H9 (cell line): ENCODE results near the gene HTR3A. TPM values are rescaled to one million over a fixed set of nuclear protein-coding genes. Genes with fewer than 3 reads are reported as not detected.

ENCODE experiments used
- DNase-seq: peaks from one replicate; pipeline ENCODE4 v3.0.0-alpha.2; 2017
- H2AFZ ChIP-seq: one replicate; pipeline ENCODE4 v1.6.1; 2013; ENCODE audit warnings: mild to moderate bottlenecking, low read length, control low read depth, moderate library complexity
- H2AK5ac ChIP-seq: 2 replicates; pipeline ENCODE4 v1.6.1; 2013; ENCODE audit warnings: low read length, control low read depth, mixed read lengths; ENCODE audit not compliant: insufficient read length
- H2BK120ac ChIP-seq: one replicate; pipeline ENCODE4 v1.6.1; 2013; ENCODE audit warnings: low read depth, mild to moderate bottlenecking, low read length, control low read depth, inconsistent platforms; ENCODE audit not compliant: poor library complexity, severe bottlenecking
- H2BK12ac ChIP-seq: 2 replicates; pipeline ENCODE4 v1.6.1; 2013; ENCODE audit warnings: low read length, control low read depth, mixed read lengths, low read depth; ENCODE audit not compliant: insufficient read length
- H2BK15ac ChIP-seq: 2 replicates; pipeline ENCODE4 v1.6.1; 2013; ENCODE audit warnings: low read depth, low read length, control low read depth
- H2BK20ac ChIP-seq: one replicate; pipeline ENCODE4 v1.6.1; 2013; ENCODE audit warnings: low read depth, mild to moderate bottlenecking, low read length, control low read depth, inconsistent platforms; ENCODE audit not compliant: poor library complexity, severe bottlenecking
- H2BK5ac ChIP-seq: 2 replicates; pipeline ENCODE4 v1.6.1; 2013; ENCODE audit warnings: low read length, control low read depth, mixed read lengths; ENCODE audit not compliant: insufficient read length
- H3K14ac ChIP-seq: 2 replicates; pipeline ENCODE4 v1.6.1; 2013; ENCODE audit warnings: low read length, control low read depth; ENCODE audit not compliant: insufficient read depth
- H3K18ac ChIP-seq: 2 replicates; pipeline ENCODE4 v1.6.1; 2013; ENCODE audit warnings: low read depth, mild to moderate bottlenecking, mixed read lengths, low read length, control low read depth; ENCODE audit not compliant: insufficient read length
- H3K23ac ChIP-seq: 2 replicates; pipeline ENCODE4 v1.6.1; 2013; ENCODE audit warnings: low read length, control low read depth, mixed read lengths, low read depth; ENCODE audit not compliant: insufficient read length
- H3K23me2 ChIP-seq: 2 replicates; pipeline ENCODE4 v1.6.1; 2013; ENCODE audit warnings: low read depth, mild to moderate bottlenecking, mixed read lengths, low read length, control low read depth; ENCODE audit not compliant: insufficient read length, poor library complexity, severe bottlenecking
- H3K27ac ChIP-seq: 2 replicates; pipeline ENCODE4 v1.5.1; 2013; ENCODE audit warnings: low read length, control low read depth, mixed read lengths, low read depth; ENCODE audit not compliant: insufficient read length
- H3K27me3 ChIP-seq: 2 replicates; pipeline ENCODE4 v1.6.1; 2013; ENCODE audit warnings: low read length, control low read depth, inconsistent platforms; ENCODE audit not compliant: insufficient read depth
- H3K4ac ChIP-seq: 2 replicates; pipeline ENCODE4 v1.6.1; 2013; ENCODE audit warnings: low read depth, mild to moderate bottlenecking, control low read depth, inconsistent platforms, low read length, moderate library complexity
- H3K4me1 ChIP-seq: 2 replicates; pipeline ENCODE4 v1.6.1; 2013; ENCODE audit warnings: low read length, control low read depth, inconsistent platforms; ENCODE audit not compliant: insufficient read depth
- H3K4me2 ChIP-seq: 2 replicates; pipeline ENCODE4 v1.6.1; 2013; ENCODE audit warnings: low read length, control low read depth, mixed read lengths; ENCODE audit not compliant: insufficient read length, insufficient read depth
- H3K56ac ChIP-seq: 2 replicates; pipeline ENCODE4 v1.6.1; 2013; ENCODE audit warnings: low read depth, mild to moderate bottlenecking, mixed read lengths, low read length, control low read depth; ENCODE audit not compliant: insufficient read length
- H3K79me1 ChIP-seq: 2 replicates; pipeline ENCODE4 v1.6.1; 2013; ENCODE audit warnings: low read depth, mild to moderate bottlenecking, moderate library complexity, low read length, control low read depth, inconsistent platforms; ENCODE audit not compliant: insufficient read depth, poor library complexity, severe bottlenecking
- H3K79me2 ChIP-seq: 2 replicates; pipeline ENCODE4 v1.6.1; 2013; ENCODE audit warnings: low read length, control low read depth, inconsistent platforms; ENCODE audit not compliant: insufficient read depth
- H3K9ac ChIP-seq: 2 replicates; pipeline ENCODE4 v1.6.1; 2013; ENCODE audit warnings: low read length, control low read depth, mixed read lengths; ENCODE audit not compliant: insufficient read length; ENCODE audit errors: extremely low read depth
- H3K9me3 ChIP-seq: one replicate; pipeline ENCODE4 v1.6.1; 2013; ENCODE audit warnings: low read depth, low read length, inconsistent platforms; ENCODE audit not compliant: control insufficient read depth
- H3T11ph ChIP-seq: one replicate; pipeline ENCODE4 v1.6.1; 2013; ENCODE audit warnings: mild to moderate bottlenecking, low read length, control low read depth, inconsistent platforms
- H4K20me1 ChIP-seq: one replicate; pipeline ENCODE4 v1.6.1; 2013; ENCODE audit not compliant: control insufficient read depth, insufficient read length, insufficient read depth
- H4K5ac ChIP-seq: 2 replicates; pipeline ENCODE4 v1.6.1; 2013; ENCODE audit warnings: low read depth, mild to moderate bottlenecking, mixed read lengths, low read length, control low read depth; ENCODE audit not compliant: insufficient read length
- H4K8ac ChIP-seq: replicated peaks from 2 replicates; pipeline ENCODE4 v1.6.1; 2013; ENCODE audit warnings: low read length, control low read depth, mixed read lengths, low read depth; ENCODE audit not compliant: insufficient read length
- H4K91ac ChIP-seq: 2 replicates; pipeline ENCODE4 v1.6.1; 2013; ENCODE audit warnings: low read depth, mild to moderate bottlenecking, moderate library complexity, mixed read lengths, low read length, control low read depth; ENCODE audit not compliant: insufficient read length
- H3K27ac Mint-ChIP-seq, 3 experiments: 2 replicates in 2 of 3; 3 replicates in 1 of 3; pipeline ENCODE4 v1.8.0; 2020 to 2021; ENCODE audit warnings: mixed read lengths in 3 of 3, mild to moderate bottlenecking in 1 of 3, moderate library complexity in 1 of 3
- H3K27me3 Mint-ChIP-seq: 2 replicates; pipeline ENCODE4 v1.8.0; 2021; ENCODE audit warnings: low read depth, mild to moderate bottlenecking, moderate library complexity, mixed read lengths
- H3K36me3 Mint-ChIP-seq, 3 experiments: 2 replicates in 2 of 3; 3 replicates in 1 of 3; pipeline ENCODE4 v1.8.0; 2020 to 2021; ENCODE audit warnings: low read depth in 3 of 3, mixed read lengths in 3 of 3; ENCODE audit not compliant: insufficient read depth in 1 of 3
- H3K4me1 Mint-ChIP-seq, 2 experiments: 2 replicates each; pipeline ENCODE4 v1.8.0; 2020; ENCODE audit warnings: mixed read lengths in 2 of 2
- H3K4me3 Mint-ChIP-seq, 2 experiments: 2 replicates in 1 of 2; 3 replicates in 1 of 2; pipeline ENCODE4 v1.8.0; 2020 to 2021; ENCODE audit warnings: mild to moderate bottlenecking in 2 of 2, mixed read lengths in 2 of 2, moderate library complexity in 1 of 2
- H3K9me3 Mint-ChIP-seq, 2 experiments: 2 replicates in 1 of 2; 3 replicates in 1 of 2; pipeline ENCODE4 v1.8.0; 2020; ENCODE audit warnings: mild to moderate bottlenecking in 2 of 2, mixed read lengths in 2 of 2, moderate library complexity in 1 of 2
- CTCF ChIP-seq: fragments of 200-600 bp; sonication (generic); conservative IDR thresholded peaks from 3 replicates; pipeline ENCODE4 v1.8.0; 2021; ENCODE audit warnings: antibody characterized with exemption, mild to moderate bottlenecking
- WGBS: extraction: QIAGEN DNeasy Blood & Tissue Kit; methylation state at CpG from one replicate; pipeline ENCODE4 v1.1.7; 2013; ENCODE audit warnings: missing lambda C conversion rate, low lambda C conversion rate, mixed read lengths; ENCODE audit not compliant: insufficient read length; ENCODE audit errors: extremely low coverage; 5-methylcytosine and 5-hydroxymethylcytosine counted together
- total RNA-seq: library from RNA; stranded (reverse); gene quantifications from 2 replicates; pipeline ENCODE4 v1.2.1, GENCODE V29; 2021

HTR3A gene
- total RNA-seq, 1 experiment from 2014 or later = 4.1 TPM

DNA sequence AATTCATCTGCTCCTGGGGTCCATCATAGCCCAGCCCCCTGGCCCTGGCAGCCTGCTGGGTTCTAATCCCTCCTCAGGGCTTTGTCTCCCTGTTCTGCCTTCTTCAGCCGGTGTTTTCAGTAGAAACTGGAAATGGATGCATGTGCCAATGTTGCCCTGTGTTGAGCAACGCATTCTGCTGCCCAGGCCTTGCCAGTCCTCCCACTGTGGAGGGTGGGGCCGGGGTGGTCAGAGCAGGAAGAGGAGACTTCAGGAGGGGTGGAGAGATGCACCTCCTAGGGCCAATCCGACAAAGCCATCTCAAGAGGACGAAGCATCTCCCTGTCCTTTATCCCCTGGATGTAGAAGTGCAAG lies 57.0 kb downstream of the HTR3A start:
- Histone ChIP-seq H3K4me1 (no peaks in the 10 kb centered on the region), H3K9ac (no peak overlapping the region), H3K23ac (no peak overlapping the region), H4K8ac (no peak overlapping the region), H3K4me2 (no peak overlapping the region), H3K4ac (no peak overlapping the region), H3K79me2 (no peaks in the 10 kb centered on the region), H3K27me3 (no peaks in the 10 kb centered on the region), H3K23me2 (peaks cover 4% of the 10 kb centered on the region), H2BK15ac (no peak overlapping the region), H2BK12ac (no peak overlapping the region), H4K5ac (no peak overlapping the region), H3T11ph (no peak overlapping the region), H2BK5ac (no peak overlapping the region), H2AFZ (no peak overlapping the region), H4K20me1 (no peaks in the 10 kb centered on the region), H3K14ac (no peak overlapping the region), H3K56ac (no peak overlapping the region), H3K9me3 (no peaks in the 10 kb centered on the region), H3K27ac (no peak overlapping the region), H2AK5ac (no peak overlapping the region), H2BK120ac (no peak overlapping the region), H2BK20ac (no peak overlapping the region), H3K18ac (no peak overlapping the region), H3K79me1 (no peaks in the 10 kb centered on the region), H4K91ac (no peak overlapping the region)
- Mint-ChIP-seq H3K4me3 (no peak overlapping the region), H3K36me3 (no peaks in the 10 kb centered on the region; a peak in 1 of 7 replicates), H3K4me1 (peaks cover 3 to 5% of the 10 kb centered on the region in 2 experiments; a peak in 2 of 4 replicates), H3K27ac (no peak overlapping the region), H3K27me3 (peaks cover 35% of the 10 kb centered on the region), H3K9me3 (no peaks in the 10 kb centered on the region; a peak in 1 of 5 replicates)
- WGBS = no CpG with 5 or more reads among the region's 5 CpGs
- no peak for DNase-seq
- TF ChIP-seq CTCF = no peak
